ENCODE data around the gene BCKDHB.

GRCh38 chr6:80158478-80158989 lies 52.1 kb downstream of the BCKDHB start:
- TF ChIP-seq CTCF (IDR thresholded peaks at IDR 0.05 in 8 of 11, conservative IDR thresholded peaks at IDR 0.05 in 3 of 11) (no peak), POLR2AphosphoS5 (IDR thresholded peaks at IDR 0.05) (no peak), POLR2A (IDR thresholded peaks at IDR 0.05) (no peak)
